ENCODE results near the gene PBX1.

Gene PBX1

DNA sequence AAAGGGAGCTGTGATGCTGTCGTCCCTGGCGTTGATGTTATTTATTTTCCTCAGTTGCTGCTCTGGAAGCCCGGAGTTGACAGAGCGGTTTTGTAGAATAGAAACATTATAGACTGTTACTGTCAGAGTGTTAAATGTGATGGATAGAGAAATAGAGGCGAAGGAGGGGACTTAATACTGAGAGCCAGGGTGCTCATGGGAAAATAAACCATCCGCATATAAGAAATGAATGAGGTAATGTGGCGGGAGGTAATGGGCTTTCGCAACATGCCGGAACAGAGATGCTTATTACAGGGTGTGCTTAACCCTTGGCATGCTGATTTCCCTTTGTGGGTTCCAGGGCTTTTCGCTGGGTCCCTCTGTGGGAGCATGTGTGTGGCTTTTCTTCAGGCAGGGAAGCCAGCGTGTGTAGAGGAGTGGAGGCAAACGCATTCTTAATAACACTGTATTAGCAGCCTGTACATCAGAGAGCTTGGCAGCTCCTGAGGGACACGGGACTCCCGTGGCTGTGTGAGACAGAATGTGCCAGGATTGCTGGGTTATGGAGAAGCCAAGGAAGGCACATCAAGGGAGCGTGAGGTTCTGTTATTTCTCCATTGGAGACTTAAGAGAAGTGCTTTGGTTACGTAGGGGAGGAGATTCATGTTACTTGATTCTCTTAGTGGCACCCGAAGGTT lies 141.0 kb downstream of the PBX1 start:
- Histone ChIP-seq H3K9ac (ENCODE audit: low read length) (no peak overlapping the region), H3K27ac (ENCODE audit: low read depth, low read length) (peak overlapping the region; percentile 56), H3K27me3 (ENCODE audit: control insufficient read depth in 1 of 2, insufficient read depth in 2 of 2, low read length in 2 of 2) (no peaks in the 10 kb centered on the region)

DNA sequence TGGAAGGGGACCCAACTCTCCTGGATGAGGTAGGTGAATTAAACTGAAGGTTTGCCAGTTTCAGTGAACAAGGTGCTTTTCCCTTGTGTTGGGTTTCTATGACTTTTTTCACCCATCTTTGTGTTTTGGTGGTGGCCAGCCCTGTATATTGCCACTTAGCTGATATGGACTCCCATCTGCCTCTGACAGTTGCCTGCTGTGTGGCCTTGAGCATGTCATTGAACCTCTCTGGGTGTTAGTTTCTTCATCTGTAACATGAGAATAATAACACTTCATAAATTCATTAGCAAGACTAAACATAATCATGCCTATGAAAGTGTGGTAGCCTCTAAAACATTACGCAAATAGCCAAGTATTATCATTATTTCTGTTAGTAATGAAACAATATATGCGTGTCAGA lies 141.7 kb downstream of the PBX1 start:
- Histone ChIP-seq H3K27ac (ENCODE audit: low read depth, low read length) (peak overlapping the region; percentile 56), H3K36me3 (ENCODE audit: insufficient read depth, low read length) (no peaks in the 10 kb centered on the region), H3K4me3 (ENCODE audit: low read depth in 1 of 2, low read length in 2 of 2) (no peak overlapping the region), H3K4me1 (ENCODE audit: insufficient read depth, low read length) (peaks cover 81% of the 10 kb centered on the region), H3K27me3 (ENCODE audit: control insufficient read depth in 1 of 2, insufficient read depth in 2 of 2, low read length in 2 of 2) (no peaks in the 10 kb centered on the region), H3K9ac (ENCODE audit: low read length) (no peak overlapping the region), H3K9me3 (ENCODE audit: low read length) (no peaks in the 10 kb centered on the region)

More for the DNA sequence above, 141.0 kb downstream of the PBX1 start:
- H3K4me1 ChIP-seq (ENCODE audit: insufficient read depth, low read length) = peaks cover 77% of the 10 kb centered on the region
- peak overlapping the region in 1 of 2 donors; percentile 17 for H3K4me3 ChIP-seq (ENCODE audit: low read depth in 1 of 2, low read length in 2 of 2)
- peaks cover 6% of the 10 kb centered on the region for H3K36me3 ChIP-seq (ENCODE audit: insufficient read depth, low read length)
- no peaks in the 10 kb centered on the region for H3K9me3 ChIP-seq (ENCODE audit: low read length)

DNA sequence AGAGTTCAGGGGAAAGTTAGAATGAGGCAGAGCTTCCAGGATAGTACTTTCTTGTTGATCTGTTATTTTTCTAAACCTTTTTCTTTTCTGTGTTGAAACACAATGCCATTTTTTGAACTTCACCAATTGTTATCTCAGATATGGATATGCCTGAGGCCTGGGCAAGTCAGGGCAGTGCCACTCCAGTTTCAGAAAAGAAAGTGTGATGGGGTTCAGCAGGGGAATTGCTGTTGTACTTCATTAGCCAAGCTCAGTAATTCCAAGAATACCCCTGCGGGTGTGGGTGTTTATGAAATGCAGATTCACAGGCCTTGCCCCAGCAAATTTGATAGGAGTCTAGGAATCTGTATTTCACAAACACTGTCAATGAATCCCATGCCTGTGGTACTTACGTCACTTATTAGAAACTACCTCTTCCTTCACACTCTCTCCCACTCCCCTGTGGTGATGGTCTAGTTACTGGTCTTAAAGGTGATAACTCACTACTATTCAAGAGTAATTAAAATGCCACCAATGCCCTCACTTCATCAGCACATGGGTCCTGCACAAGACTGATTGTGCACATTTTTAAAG lies 142.3 kb downstream of the PBX1 start:
- Histone ChIP-seq H3K36me3 (ENCODE audit: insufficient read depth, low read length) (no peaks in the 10 kb centered on the region), H3K4me3 (ENCODE audit: low read depth in 1 of 2, low read length in 2 of 2) (no peak overlapping the region), H3K9ac (ENCODE audit: low read length) (no peak overlapping the region), H3K9me3 (ENCODE audit: low read length) (no peaks in the 10 kb centered on the region), H3K27me3 (ENCODE audit: control insufficient read depth in 1 of 2, insufficient read depth in 2 of 2, low read length in 2 of 2) (no peaks in the 10 kb centered on the region), H3K4me1 (ENCODE audit: insufficient read depth, low read length) (peaks cover 83% of the 10 kb centered on the region), H3K27ac (ENCODE audit: low read depth, low read length) (peak overlapping the region; percentile 29)

DNA sequence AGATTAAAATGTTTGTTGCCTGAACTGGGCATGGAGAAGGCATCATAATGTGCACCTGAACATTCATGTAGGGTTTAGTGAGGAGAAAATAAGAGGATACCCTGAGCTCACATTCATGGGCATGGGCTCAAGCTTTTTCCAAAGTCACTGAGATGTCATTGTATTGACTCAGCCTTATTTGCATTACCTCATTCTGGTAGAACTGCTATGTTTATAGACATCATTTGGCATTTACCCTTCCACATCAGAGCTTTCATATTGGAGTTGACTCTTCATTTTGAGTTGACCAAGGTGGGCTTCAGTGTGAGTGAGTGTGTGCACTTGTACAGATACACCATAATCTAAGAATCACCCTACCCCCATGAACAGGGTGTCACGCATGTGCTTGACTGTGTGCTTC lies 143.2 kb downstream of the PBX1 start:
- no peak overlapping the region for H3K27ac ChIP-seq (ENCODE audit: low read depth, low read length)
- peaks cover 92% of the 10 kb centered on the region for H3K4me1 ChIP-seq (ENCODE audit: insufficient read depth, low read length)
- H3K9ac ChIP-seq (ENCODE audit: low read length) = no peak overlapping the region
- H3K9me3 ChIP-seq (ENCODE audit: low read length) = no peaks in the 10 kb centered on the region
- no peak overlapping the region for H3K4me3 ChIP-seq (ENCODE audit: low read depth in 1 of 2, low read length in 2 of 2)
- H3K27me3 ChIP-seq (ENCODE audit: control insufficient read depth in 1 of 2, insufficient read depth in 2 of 2, low read length in 2 of 2) = no peaks in the 10 kb centered on the region
- no peaks in the 10 kb centered on the region for H3K36me3 ChIP-seq (ENCODE audit: insufficient read depth, low read length)

DNA sequence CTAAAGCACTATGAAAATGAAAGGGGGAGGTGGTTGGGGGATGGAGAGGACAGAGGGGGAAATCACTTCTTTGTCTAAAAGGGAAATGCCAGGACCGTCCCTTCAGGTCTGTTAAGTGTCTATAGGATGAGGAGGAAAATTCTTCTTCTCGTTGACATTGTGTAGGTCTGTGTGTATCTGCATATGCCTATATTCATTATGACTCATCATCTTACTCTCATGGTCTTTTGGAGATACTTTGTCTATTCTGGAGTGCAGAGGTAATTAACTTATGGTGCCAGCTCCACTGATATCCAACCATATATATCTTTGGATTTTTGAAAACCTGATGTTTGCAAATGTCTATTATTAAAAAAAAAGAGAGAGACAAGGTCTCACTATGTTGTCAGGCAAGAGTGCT lies 143.7 kb downstream of the PBX1 start:
- no peak overlapping the region for H3K9ac ChIP-seq (ENCODE audit: low read length)
- H3K36me3 ChIP-seq (ENCODE audit: insufficient read depth, low read length) = no peaks in the 10 kb centered on the region
- H3K4me3 ChIP-seq (ENCODE audit: low read depth in 1 of 2, low read length in 2 of 2) = no peak overlapping the region
- H3K9me3 ChIP-seq (ENCODE audit: low read length) = no peaks in the 10 kb centered on the region
- H3K27me3 ChIP-seq (ENCODE audit: control insufficient read depth in 1 of 2, insufficient read depth in 2 of 2, low read length in 2 of 2) = no peaks in the 10 kb centered on the region
- H3K4me1 ChIP-seq (ENCODE audit: insufficient read depth, low read length) = peaks cover 94% of the 10 kb centered on the region
- no peak overlapping the region for H3K27ac ChIP-seq (ENCODE audit: low read depth, low read length)

DNA sequence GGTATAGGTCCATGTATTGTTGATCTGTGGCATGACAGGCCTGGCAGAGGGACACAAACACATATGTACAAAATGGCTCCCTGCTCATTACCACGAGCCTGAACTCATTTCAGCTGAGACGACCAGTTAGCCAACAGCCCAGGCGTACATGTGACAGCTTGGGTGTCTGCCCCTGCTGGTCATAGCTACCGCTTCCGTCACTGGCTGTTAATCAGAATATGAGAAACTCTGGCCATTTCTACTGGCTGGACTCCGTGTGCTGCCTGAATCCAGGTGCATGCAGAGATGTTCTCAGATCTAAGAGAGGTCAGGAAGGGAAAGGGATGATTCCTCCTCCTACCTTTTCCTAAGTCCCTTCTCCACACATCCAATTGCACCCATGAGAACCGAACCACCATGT lies 144.5 kb downstream of the PBX1 start:
- H3K27ac ChIP-seq (ENCODE audit: low read depth, low read length) = no peak overlapping the region
- no peaks in the 10 kb centered on the region for H3K9me3 ChIP-seq (ENCODE audit: low read length)
- H3K4me3 ChIP-seq (ENCODE audit: low read depth in 1 of 2, low read length in 2 of 2) = no peak overlapping the region
- no peaks in the 10 kb centered on the region for H3K27me3 ChIP-seq (ENCODE audit: control insufficient read depth in 1 of 2, insufficient read depth in 2 of 2, low read length in 2 of 2)
- peaks cover 94% of the 10 kb centered on the region for H3K4me1 ChIP-seq (ENCODE audit: insufficient read depth, low read length)
- no peaks in the 10 kb centered on the region for H3K36me3 ChIP-seq (ENCODE audit: insufficient read depth, low read length)
- no peak overlapping the region for H3K9ac ChIP-seq (ENCODE audit: low read length)

DNA sequence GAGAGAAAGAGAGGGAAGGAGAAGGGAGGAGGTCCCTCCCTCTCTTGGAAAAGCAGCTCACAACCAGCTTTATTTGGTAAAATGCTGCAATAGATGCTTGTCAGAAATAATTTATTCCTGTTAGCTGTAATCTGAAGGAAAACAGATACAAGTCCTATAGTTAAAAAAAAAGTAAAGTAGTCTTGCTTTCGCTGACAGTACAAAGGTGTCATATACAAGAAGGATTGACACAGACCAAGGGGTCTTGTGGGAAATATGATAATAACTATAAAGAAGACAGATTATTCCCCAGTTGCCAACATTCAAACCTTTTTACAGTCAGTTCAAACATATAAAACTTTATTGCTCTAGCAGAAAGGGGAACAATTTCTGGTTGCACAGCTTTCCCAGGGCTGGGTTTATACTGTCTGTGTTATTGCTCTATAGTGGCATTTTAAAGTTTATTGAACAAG lies 145.0 kb downstream of the PBX1 start:
- no peak overlapping the region for H3K4me3 ChIP-seq (ENCODE audit: low read depth in 1 of 2, low read length in 2 of 2)
- no peaks in the 10 kb centered on the region for H3K27me3 ChIP-seq (ENCODE audit: control insufficient read depth in 1 of 2, insufficient read depth in 2 of 2, low read length in 2 of 2)
- H3K27ac ChIP-seq (ENCODE audit: low read depth, low read length) = no peak overlapping the region
- peaks cover 95% of the 10 kb centered on the region for H3K4me1 ChIP-seq (ENCODE audit: insufficient read depth, low read length)
- H3K9ac ChIP-seq (ENCODE audit: low read length) = no peak overlapping the region
- H3K9me3 ChIP-seq (ENCODE audit: low read length) = no peaks in the 10 kb centered on the region
- no peaks in the 10 kb centered on the region for H3K36me3 ChIP-seq (ENCODE audit: insufficient read depth, low read length)

DNA sequence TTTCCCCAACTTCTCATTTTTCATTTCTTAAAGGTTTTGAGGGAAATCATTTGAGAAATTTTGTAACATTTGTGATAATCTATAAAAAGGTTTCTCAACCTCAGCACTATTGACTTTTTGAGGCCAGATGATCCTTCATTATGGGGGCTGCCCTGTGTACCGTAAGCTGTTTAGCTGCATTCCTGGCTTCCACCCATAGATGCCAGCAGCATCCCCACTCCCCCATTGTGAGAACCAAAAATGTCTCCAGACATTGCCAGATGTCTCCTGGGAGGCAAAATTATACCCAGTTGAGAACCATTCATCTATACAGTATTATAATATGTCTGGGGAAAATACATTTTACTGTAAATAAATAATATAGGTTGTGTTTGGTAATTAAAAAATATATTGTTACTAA lies 146.0 kb downstream of the PBX1 start:
- H3K4me1 ChIP-seq (ENCODE audit: insufficient read depth, low read length) = peaks cover 95% of the 10 kb centered on the region
- H3K4me3 ChIP-seq (ENCODE audit: low read depth in 1 of 2, low read length in 2 of 2) = no peak overlapping the region
- no peaks in the 10 kb centered on the region for H3K27me3 ChIP-seq (ENCODE audit: control insufficient read depth in 1 of 2, insufficient read depth in 2 of 2, low read length in 2 of 2)
- no peak overlapping the region for H3K27ac ChIP-seq (ENCODE audit: low read depth, low read length)
- no peaks in the 10 kb centered on the region for H3K9me3 ChIP-seq (ENCODE audit: low read length)
- no peak overlapping the region for H3K9ac ChIP-seq (ENCODE audit: low read length)
- no peaks in the 10 kb centered on the region for H3K36me3 ChIP-seq (ENCODE audit: insufficient read depth, low read length)

DNA sequence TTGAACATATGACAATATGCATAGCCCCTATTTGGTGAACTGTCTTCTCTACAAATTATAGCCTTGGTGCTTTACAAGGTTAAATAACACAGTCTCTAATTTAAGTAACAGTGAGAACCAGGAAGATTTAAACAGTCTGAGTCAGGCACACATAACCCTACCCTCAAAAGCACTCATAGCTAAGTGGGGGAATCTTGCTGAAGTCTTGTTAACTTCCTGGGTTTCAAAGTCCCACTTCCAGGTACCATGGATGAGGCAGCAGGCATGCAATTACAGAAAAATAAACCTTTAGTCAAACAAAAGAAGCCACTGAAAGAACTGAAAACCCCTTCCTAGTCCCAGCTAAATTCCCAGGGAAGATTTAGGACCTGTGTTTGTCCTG lies 147.6 kb downstream of the PBX1 start:
- Histone ChIP-seq H3K4me1 (ENCODE audit: insufficient read depth, low read length) (peaks cover 82% of the 10 kb centered on the region), H3K36me3 (ENCODE audit: insufficient read depth, low read length) (no peaks in the 10 kb centered on the region), H3K9me3 (ENCODE audit: low read length) (no peaks in the 10 kb centered on the region), H3K4me3 (ENCODE audit: low read depth in 1 of 2, low read length in 2 of 2) (no peak overlapping the region), H3K9ac (ENCODE audit: low read length) (no peak overlapping the region), H3K27ac (ENCODE audit: low read depth, low read length) (peak overlapping the region; percentile 73), H3K27me3 (ENCODE audit: control insufficient read depth in 1 of 2, insufficient read depth in 2 of 2, low read length in 2 of 2) (no peaks in the 10 kb centered on the region)

DNA sequence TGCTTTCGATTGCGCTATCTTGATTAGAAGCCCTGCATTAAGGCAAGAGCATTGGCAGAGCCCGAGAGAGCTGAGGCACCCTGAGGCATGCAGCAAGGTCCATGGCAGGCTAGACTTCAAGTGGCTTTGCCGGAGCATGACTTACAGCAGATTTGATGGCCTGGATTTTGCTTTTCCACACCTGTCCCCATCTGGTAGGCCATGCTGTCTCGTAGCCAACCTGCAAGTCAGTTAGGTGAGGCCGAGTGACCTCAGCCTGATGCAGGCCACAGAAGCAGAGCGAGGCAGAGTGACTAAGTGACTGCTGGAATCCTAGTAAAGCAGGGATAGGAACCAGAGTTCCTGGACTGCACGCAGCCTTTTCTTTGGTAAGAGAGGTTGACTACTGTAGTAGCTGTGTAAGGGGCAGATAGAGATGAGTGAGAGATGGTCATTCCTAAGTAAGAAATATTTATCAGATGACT lies 148.9 kb downstream of the PBX1 start:
- Histone ChIP-seq H3K27me3 (ENCODE audit: control insufficient read depth in 1 of 2, insufficient read depth in 2 of 2, low read length in 2 of 2) (no peaks in the 10 kb centered on the region), H3K9me3 (ENCODE audit: low read length) (no peaks in the 10 kb centered on the region), H3K9ac (ENCODE audit: low read length) (no peak overlapping the region), H3K36me3 (ENCODE audit: insufficient read depth, low read length) (no peaks in the 10 kb centered on the region), H3K27ac (ENCODE audit: low read depth, low read length) (peak overlapping the region; percentile 73), H3K4me3 (ENCODE audit: low read depth in 1 of 2, low read length in 2 of 2) (no peak overlapping the region), H3K4me1 (ENCODE audit: insufficient read depth, low read length) (peaks cover 85% of the 10 kb centered on the region)

DNA sequence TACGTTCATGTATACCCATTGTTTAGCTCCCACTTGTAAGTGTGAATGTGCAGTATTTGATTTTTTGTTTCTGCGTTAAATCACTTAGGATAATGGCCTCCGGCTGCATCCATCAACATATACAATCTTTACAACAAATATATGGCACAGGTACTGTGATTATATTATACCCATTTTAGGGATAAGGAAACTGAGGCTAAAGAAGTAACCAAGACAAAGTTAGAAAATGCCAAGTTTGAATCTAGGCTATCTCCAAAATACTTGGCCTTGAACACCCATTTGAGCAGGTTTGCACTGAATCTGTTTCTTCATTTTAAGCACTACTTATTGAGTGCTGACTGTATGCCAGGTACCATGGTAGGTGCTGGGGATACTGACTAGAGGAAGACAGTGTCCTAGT lies 149.6 kb downstream of the PBX1 start:
- H3K4me1 ChIP-seq (ENCODE audit: insufficient read depth, low read length) = peaks cover 85% of the 10 kb centered on the region
- no peak overlapping the region for H3K27ac ChIP-seq (ENCODE audit: low read depth, low read length)
- H3K9me3 ChIP-seq (ENCODE audit: low read length) = no peaks in the 10 kb centered on the region
- no peaks in the 10 kb centered on the region for H3K27me3 ChIP-seq (ENCODE audit: control insufficient read depth in 1 of 2, insufficient read depth in 2 of 2, low read length in 2 of 2)
- H3K9ac ChIP-seq (ENCODE audit: low read length) = no peak overlapping the region
- H3K4me3 ChIP-seq (ENCODE audit: low read depth in 1 of 2, low read length in 2 of 2) = no peak overlapping the region
- H3K36me3 ChIP-seq (ENCODE audit: insufficient read depth, low read length) = no peaks in the 10 kb centered on the region

DNA sequence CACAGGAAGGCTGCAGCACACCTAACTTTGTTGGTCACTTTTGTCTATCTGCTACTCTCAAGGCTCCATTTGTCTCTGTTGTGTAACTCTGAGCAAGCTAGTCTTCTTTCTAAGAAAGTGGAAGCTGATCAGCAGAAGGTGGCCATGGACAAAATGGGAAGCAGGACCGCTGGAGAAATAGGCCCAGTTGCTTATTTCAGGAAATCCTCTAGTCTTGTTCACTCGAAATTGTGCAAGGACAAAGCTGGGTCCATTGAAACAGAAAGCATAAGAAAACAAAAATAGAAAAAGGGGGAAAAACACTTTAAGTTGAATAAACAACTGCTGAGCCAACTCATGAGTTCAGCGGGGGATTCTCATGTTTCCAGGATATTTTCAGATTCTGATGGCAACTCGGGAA lies 150.1 kb downstream of the PBX1 start:
- Histone ChIP-seq H3K27ac (ENCODE audit: low read depth, low read length) (no peak overlapping the region), H3K27me3 (ENCODE audit: control insufficient read depth in 1 of 2, insufficient read depth in 2 of 2, low read length in 2 of 2) (no peaks in the 10 kb centered on the region), H3K4me3 (ENCODE audit: low read depth in 1 of 2, low read length in 2 of 2) (no peak overlapping the region), H3K4me1 (ENCODE audit: insufficient read depth, low read length) (peaks cover 85% of the 10 kb centered on the region), H3K9ac (ENCODE audit: low read length) (no peak overlapping the region), H3K9me3 (ENCODE audit: low read length) (no peaks in the 10 kb centered on the region), H3K36me3 (ENCODE audit: insufficient read depth, low read length) (no peaks in the 10 kb centered on the region)
